DND-41 (cell line): Measurements from ENCODE around the gene EVX1.

Experiments used
- CTCF ChIP-seq: IDR thresholded peaks from 2 replicates; pipeline ENCODE4 v1.5.1; 2012; ENCODE audit warnings: borderline replicate concordance, low read length, moderate library complexity, mild to moderate bottlenecking; ENCODE audit not compliant: poor library complexity, severe bottlenecking; ENCODE audit errors: extremely low read depth
- EZH2 ChIP-seq: IDR thresholded peaks from 3 replicates; pipeline ENCODE4 v1.6.1; 2012; ENCODE audit warnings: borderline replicate concordance, low read depth, mild to moderate bottlenecking, moderate library complexity, low read length, inconsistent platforms; ENCODE audit not compliant: severe bottlenecking

DNA sequence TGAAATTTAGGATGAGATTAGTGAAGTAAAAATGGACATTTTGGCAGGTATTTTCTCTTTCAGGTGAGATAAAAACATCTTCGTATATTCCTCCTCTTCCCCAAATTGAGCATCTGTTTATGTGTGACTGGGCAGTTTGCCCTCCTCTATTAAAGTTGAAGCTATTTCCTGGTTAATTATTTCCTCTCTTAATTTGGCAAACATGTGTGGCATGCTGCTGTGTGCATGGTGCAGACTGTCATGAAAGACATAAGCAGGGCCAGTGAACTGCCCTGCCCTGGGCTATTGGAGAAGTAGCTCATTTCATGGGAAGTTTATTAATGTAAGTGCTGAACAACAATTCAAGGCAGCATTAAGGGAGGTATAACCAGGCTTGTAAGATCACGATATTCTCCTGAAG lies 52.6 kb downstream of the EVX1 start:
- TF ChIP-seq CTCF (no peak), EZH2 (no peak)
